Suprapubic skin (tissue), 4 donors: ENCODE measurements around the gene HIF1AN.

ENCODE experiments used
- CTCF ChIP-seq, 2 donors: fragments of 200-600 bp in 1 of 2; fragments of 450-650 bp in 1 of 2; sonication (generic) in 1 of 2; IDR thresholded peaks; one replicate each; pipeline ENCODE4 v1.5.1; 2016 to 2019; ENCODE audit warnings: antibody characterized with exemption in 2 of 2, mild to moderate bottlenecking in 1 of 2, moderate library complexity in 1 of 2
- POLR2A ChIP-seq, 2 donors: fragments of 450-650 bp; IDR thresholded peaks; one replicate each; pipeline ENCODE4 v1.6.1; 2017; ENCODE audit warnings: antibody characterized with exemption in 2 of 2, mild to moderate bottlenecking in 2 of 2, moderate library complexity in 2 of 2
- POLR2AphosphoS5 ChIP-seq, 3 donors: sonication (generic); formaldehyde crosslinking; IDR thresholded peaks; one replicate each; pipeline ENCODE4 v1.6.1; 2017; ENCODE audit warnings: antibody characterized with exemption in 3 of 3

GRCh38 chr10:100487529-100487928, 48.2 kb upstream of the HIF1AN start:
- no peak for TF ChIP-seq POLR2A (IDR thresholded peaks at IDR 0.05)
- no peak for TF ChIP-seq CTCF (IDR thresholded peaks at IDR 0.05)
- TF ChIP-seq POLR2AphosphoS5 (IDR thresholded peaks at IDR 0.05) = no peak
